ENCODE data around the gene HOXA7. TPM values are rescaled to one million over a fixed set of nuclear protein-coding genes. Genes with fewer than 3 reads are reported as not detected.

The HOXA7 gene
- total RNA-seq, 4 donors from 2014 or later = 0.26 to 9.1 (median 5.2) TPM

DNA sequence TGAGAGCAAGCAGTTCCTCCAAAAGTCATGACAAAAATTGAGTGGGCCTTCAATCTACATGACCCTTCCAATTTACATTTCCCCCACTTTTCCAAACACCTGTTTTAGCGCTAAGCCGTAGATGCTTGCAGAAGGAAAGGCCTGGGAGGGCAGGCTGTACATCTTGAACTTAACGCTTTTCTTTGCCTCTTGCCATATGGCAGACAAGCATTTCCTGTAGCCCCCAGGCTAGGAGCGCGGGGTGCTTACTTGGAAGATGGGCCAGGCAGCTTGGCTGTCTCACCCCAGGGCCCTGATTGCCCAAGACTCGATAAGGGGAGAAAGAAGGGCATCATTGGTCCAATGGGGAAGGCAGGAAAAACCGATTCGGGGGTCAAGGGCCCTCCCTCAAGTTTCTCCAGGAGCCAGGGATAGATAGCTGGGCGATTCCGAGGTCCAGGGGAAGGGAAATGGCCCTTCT is 15.9 kb upstream of the HOXA7 start:
- Histone ChIP-seq H3K9me3 (no peaks in the 10 kb centered on the region), H3K36me3 (no peaks in the 10 kb centered on the region), H3K27ac (peak overlapping the region; percentile 94 to 96), H3K4me1 (no peaks in the 10 kb centered on the region), H3K27me3 (no peaks in the 10 kb centered on the region), H3K4me3 (peak overlapping the region; percentile 58 to 66)
- intact Hi-C loops (cut with DNase I; ENCODE audit: low total_unique reads) = no loop called here
- TF ChIP-seq POLR2A (IDR thresholded peaks at IDR 0.05) (no peak), CTCF (IDR thresholded peaks at IDR 0.05) (no peak)
- DNase-seq = no peak

DNA sequence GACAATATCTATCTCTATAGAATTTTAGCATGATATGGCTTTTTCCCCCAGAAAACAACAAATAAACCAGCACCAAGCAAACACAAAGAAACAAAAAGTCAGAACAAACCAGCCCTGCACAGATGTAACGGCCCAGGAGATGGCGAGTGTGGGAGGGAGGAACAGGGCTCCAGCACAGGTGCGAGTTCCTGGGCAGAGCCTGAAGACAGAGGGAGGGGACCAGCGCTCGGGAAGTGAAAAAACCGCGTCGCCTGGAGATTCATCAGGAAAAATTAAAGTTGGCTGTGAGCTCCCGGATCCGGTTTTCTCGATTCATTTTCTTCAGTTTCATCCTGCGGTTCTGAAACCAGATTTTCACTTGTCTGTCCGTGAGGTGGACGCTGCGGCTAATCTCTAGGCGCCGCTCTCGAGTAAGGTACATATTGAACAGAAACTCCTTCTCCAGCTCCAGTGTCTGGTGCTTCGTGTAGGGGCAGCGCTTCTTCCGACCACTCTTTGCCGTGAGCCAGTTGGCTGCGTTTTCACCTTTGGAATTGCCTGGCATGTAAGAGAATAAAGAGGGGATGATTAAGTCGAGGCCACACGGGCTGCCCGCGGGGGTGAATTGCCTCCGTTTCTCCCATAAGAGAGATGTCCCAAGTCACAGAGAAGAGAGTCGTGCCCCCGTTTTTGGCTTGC is 15.3 kb upstream of the HOXA7 start:
- Histone ChIP-seq H3K36me3 (no peaks in the 10 kb centered on the region), H3K9me3 (no peaks in the 10 kb centered on the region), H3K4me1 (no peaks in the 10 kb centered on the region), H3K27ac (peak overlapping the region; percentile 94 to 96), H3K4me3 (peak overlapping the region; percentile 58 to 66), H3K27me3 (no peaks in the 10 kb centered on the region)
- TF ChIP-seq POLR2A (IDR thresholded peaks at IDR 0.05) = no peak
- TF ChIP-seq CTCF (IDR thresholded peaks at IDR 0.05) = no peak
- intact Hi-C loops (cut with DNase I; ENCODE audit: low total_unique reads) = no loop called here
- peak; percentile 27 to 35 for DNase-seq

DNA sequence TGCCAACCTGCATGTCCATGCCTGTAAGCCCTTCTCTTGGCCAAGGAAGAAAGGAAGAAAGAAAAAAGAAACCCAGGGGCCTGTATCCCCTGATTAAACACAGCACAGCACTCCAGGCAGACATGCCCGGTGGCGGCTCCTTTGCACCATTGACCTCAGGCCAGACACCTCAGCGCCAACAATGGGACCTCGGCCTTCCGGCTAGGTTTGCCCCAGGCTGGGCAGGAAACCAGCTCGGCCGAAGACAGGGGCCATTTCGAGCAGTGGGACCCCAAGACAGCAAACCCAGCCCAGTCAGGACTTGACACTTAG is 14.8 kb upstream of the HOXA7 start:
- H3K4me3 ChIP-seq = peak overlapping the region; percentile 58 to 66

GRCh38 chr7:27170426-27171324 is 14.2 kb upstream of the HOXA7 start:
- Histone ChIP-seq H3K36me3 (no peaks in the 10 kb centered on the region), H3K27ac (peak overlapping the region; percentile 94 to 96), H3K27me3 (no peaks in the 10 kb centered on the region), H3K9me3 (no peaks in the 10 kb centered on the region), H3K4me1 (no peaks in the 10 kb centered on the region), H3K4me3 (peak overlapping the region; percentile 58 to 66)
- intact Hi-C loops (cut with DNase I; ENCODE audit: low total_unique reads) = no loop called here
- DNase-seq = no peak
- TF ChIP-seq POLR2A (IDR thresholded peaks at IDR 0.05) = no peak

More for the DNA sequence above, 14.8 kb upstream of the HOXA7 start:
- intact Hi-C loops (cut with DNase I; ENCODE audit: low total_unique reads) = no loop called here
- no peaks in the 10 kb centered on the region for H3K9me3 ChIP-seq
- H3K4me1 ChIP-seq = no peaks in the 10 kb centered on the region
- H3K27ac ChIP-seq = peak overlapping the region; percentile 94 to 96
- no peaks in the 10 kb centered on the region for H3K36me3 ChIP-seq
- TF ChIP-seq POLR2A (IDR thresholded peaks at IDR 0.05) = no peak
- no peak for TF ChIP-seq CTCF (IDR thresholded peaks at IDR 0.05)
- peak; percentile 30 to 31 for DNase-seq
- H3K27me3 ChIP-seq = no peaks in the 10 kb centered on the region

- DNase-seq = peak in 1 of 2 donors; percentile 41
Measured at GRCh38 chr7:27169658-27170425, 13.4 kb upstream of the HOXA7 start.

More at GRCh38 chr7:27169658-27170425, 13.4 kb upstream of the HOXA7 start:
- Histone ChIP-seq H3K4me1 (no peaks in the 10 kb centered on the region), H3K36me3 (no peaks in the 10 kb centered on the region), H3K27me3 (no peaks in the 10 kb centered on the region), H3K27ac (peak overlapping the region; percentile 94 to 96), H3K4me3 (peak overlapping the region; percentile 58 to 66), H3K9me3 (no peaks in the 10 kb centered on the region)
- intact Hi-C loops (cut with DNase I; ENCODE audit: low total_unique reads) = loop anchor here (5.0 kb wide), 1 partner anchor 1313 kb away; no protein-coding TSS in a partner anchor
- no peak for TF ChIP-seq POLR2A (IDR thresholded peaks at IDR 0.05)
- no peak for TF ChIP-seq CTCF (IDR thresholded peaks at IDR 0.05)
